ENCODE results near the gene VASP. TPM values are rescaled to one million over a fixed set of nuclear protein-coding genes. Genes with fewer than 3 reads are reported as not detected.

Gene VASP
- total and polyA plus RNA-seq, 2 of the 13 experiments (the other 11 are each of a cell fraction or from before 2014, with no cell fraction given): 41.8 to 67.1 TPM

DNA sequence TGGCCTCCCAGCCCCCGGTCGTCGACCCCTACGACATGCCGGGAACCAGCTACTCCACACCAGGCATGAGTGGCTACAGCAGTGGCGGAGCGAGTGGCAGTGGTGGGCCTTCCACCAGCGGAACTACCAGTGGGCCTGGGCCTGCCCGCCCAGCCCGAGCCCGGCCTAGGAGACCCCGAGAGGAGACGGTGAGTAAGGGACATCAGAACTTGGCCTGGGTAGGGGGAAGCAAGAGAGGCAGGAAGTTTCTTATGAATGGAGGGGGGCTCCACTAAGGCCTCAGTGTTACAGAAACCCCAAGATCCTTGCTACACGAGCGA, 36.6 kb upstream of the VASP start:
- peak overlapping the region; percentile 94; the same call in 1 of the 2 replicates for H3K9ac ChIP-seq (ENCODE audit: insufficient read depth, low read depth, low read length)
- WGBS (ENCODE audit: low lambda C conversion rate): 78% methylated on average over 5 of the region's 15 CpGs
- CTCF ChIA-PET (ENCODE audit: low intra/inter-chr PET ratio, low total read pairs): no interaction called here
- no peak for ATAC-seq
- TF ChIP-seq TAF1 (CRISPR knock-in tag; IDR thresholded peaks at IDR 0.05): no peak
- no peak overlapping the region for H3K27ac ChIP-seq (ENCODE audit: extremely low read length, insufficient read depth, low read length)
- BruUV-seq (replicated peaks): no TSS peak
- peak overlapping the region; percentile 99; the same call in 1 of the 2 replicates for H3K4me2 ChIP-seq (ENCODE audit: low read depth, low read length)
- no peaks in the 10 kb centered on the region for H3K9me3 ChIP-seq (ENCODE audit: low read length)
- intact Hi-C loops (cut with micrococcal nuclease; ENCODE audit: unreplicated experiment): no loop called here
- H3K4me3 ChIP-seq (replicated peaks in 1 of 3; ENCODE audit: insufficient read depth in 1 of 3, low read depth in 2 of 3, low read length in 3 of 3): peak overlapping the region in 1 of 3 experiments; percentile 91; a peak in 1 of 6 replicates
- peaks cover 0 to 6% of the 10 kb centered on the region in 2 experiments; a peak in 2 of 5 replicates for H3K27me3 ChIP-seq (ENCODE audit: control insufficient read depth in 1 of 2, insufficient read depth in 2 of 2, low read length in 2 of 2)
- H3K4me1 ChIP-seq (ENCODE audit: insufficient read depth, low read length): peaks cover 25% of the 10 kb centered on the region
- no peaks in the 10 kb centered on the region for H3K79me2 ChIP-seq (ENCODE audit: insufficient read depth, low read length)
- H2AFZ ChIP-seq (ENCODE audit: low read length): no peak overlapping the region
- POLR2A ChIA-PET: no interaction called here
- DNase-seq (ENCODE audit: low spot score): no peak
- no peaks in the 10 kb centered on the region for H3K36me3 ChIP-seq (replicated peaks in 1 of 2; ENCODE audit: control insufficient read depth in 1 of 2, insufficient read depth in 2 of 2, low read length in 2 of 2)
- H4K20me1 ChIP-seq (ENCODE audit: insufficient read depth, low read length): peaks cover 5% of the 10 kb centered on the region; the same call in 1 of the 2 replicates
- no peak for FAIRE-seq
- in situ Hi-C loops (cut with HindIII; ENCODE audit: extremely low pct_ligation_motif_present, low pct_unique_long_range_greater_than_20kb): loop anchor here (10.0 kb wide), 1 partner anchor 46 kb away; the partner anchor contains the start of gene ERCC1

DNA sequence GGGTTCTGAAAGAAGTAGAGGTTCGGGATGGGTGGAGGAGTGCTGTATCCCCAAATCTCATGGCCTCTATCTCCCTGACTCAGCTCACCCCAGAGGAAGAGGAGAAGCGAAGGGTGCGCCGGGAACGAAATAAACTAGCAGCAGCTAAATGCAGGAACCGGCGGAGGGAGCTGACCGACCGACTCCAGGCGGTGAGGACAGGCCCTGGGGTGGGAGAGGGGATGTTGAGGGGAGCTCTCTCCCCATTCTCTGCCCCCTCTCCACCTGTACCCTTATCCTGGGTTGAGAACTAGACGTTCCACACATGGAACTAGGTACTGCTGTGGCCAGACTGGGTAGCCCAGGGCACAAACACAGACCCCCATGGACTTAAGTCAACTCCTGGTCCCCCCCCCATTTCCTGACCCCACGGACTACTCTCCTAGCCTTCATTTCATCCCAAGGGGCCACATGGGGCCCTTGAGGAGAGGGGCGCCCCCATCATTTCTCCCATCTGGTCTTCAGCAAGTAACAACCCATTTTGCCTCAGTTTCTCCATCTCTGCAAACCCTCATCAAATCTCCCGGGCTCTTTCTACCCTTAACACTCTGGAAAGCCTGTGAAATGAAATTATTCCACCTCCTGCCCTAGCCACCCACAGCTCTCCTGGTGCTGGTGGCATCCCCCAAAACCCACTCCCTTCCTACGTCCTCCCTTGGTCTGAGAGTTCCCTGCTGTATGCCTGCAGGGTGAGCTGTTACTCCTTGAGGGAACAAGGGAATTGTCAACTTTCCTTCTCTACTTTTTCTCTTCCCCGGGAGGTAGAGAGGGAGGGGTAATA, 36.0 kb upstream of the VASP start:
- intact Hi-C loops (cut with micrococcal nuclease; ENCODE audit: unreplicated experiment) (no loop called here), in situ Hi-C loops (cut with HindIII; ENCODE audit: extremely low pct_ligation_motif_present, low pct_unique_long_range_greater_than_20kb) (loop anchor here (10.0 kb wide), 1 partner anchor 47 kb away; the partner anchor contains the start of gene ERCC1)
- WGBS (ENCODE audit: low lambda C conversion rate): 75% methylated on average over 15 of the region's 16 CpGs
- ATAC-seq (no peak), DNase-seq (ENCODE audit: low spot score) (no peak), FAIRE-seq (no peak)
- CTCF ChIA-PET (ENCODE audit: low intra/inter-chr PET ratio, low total read pairs): no interaction called here
- H3K27me3 ChIP-seq (ENCODE audit: control insufficient read depth in 1 of 2, insufficient read depth in 2 of 2, low read length in 2 of 2): peaks cover 0 to 12% of the 10 kb centered on the region in 2 experiments; a peak in 2 of 5 replicates
- H3K4me2 ChIP-seq (ENCODE audit: low read depth, low read length): no peak overlapping the region; the same call in 1 of the 2 replicates
- H2AFZ ChIP-seq (ENCODE audit: low read length): no peak overlapping the region
- H3K27ac ChIP-seq (ENCODE audit: extremely low read length, insufficient read depth, low read length): no peak overlapping the region
- H3K9me3 ChIP-seq (ENCODE audit: low read length): no peaks in the 10 kb centered on the region
- BruUV-seq (replicated peaks): no TSS peak
- peaks cover 5% of the 10 kb centered on the region; the same call in 1 of the 2 replicates for H4K20me1 ChIP-seq (ENCODE audit: insufficient read depth, low read length)
- no peak for TF ChIP-seq MAFF (IDR thresholded peaks at IDR 0.05; ENCODE audit: low read depth, low read length)
- TF ChIP-seq FOSL1 (CRISPR knock-in tag; IDR thresholded peaks at IDR 0.05; ENCODE audit: borderline replicate concordance): no peak
- no peaks in the 10 kb centered on the region for H3K36me3 ChIP-seq (replicated peaks in 1 of 2; ENCODE audit: control insufficient read depth in 1 of 2, insufficient read depth in 2 of 2, low read length in 2 of 2)
- peaks cover 26% of the 10 kb centered on the region for H3K4me1 ChIP-seq (ENCODE audit: insufficient read depth, low read length)
- no peak overlapping the region for H3K9ac ChIP-seq (ENCODE audit: insufficient read depth, low read depth, low read length)
- no peaks in the 10 kb centered on the region for H3K79me2 ChIP-seq (ENCODE audit: insufficient read depth, low read length)
- POLR2A ChIA-PET: no interaction called here
- H3K4me3 ChIP-seq (replicated peaks in 1 of 3; ENCODE audit: insufficient read depth in 1 of 3, low read depth in 2 of 3, low read length in 3 of 3): no peak overlapping the region
